Right cardiac atrium (tissue), 5 donors: Measurements from ENCODE around the gene MLLT10. TPM values are rescaled to one million over a fixed set of nuclear protein-coding genes. Genes with fewer than 3 reads are reported as not detected.
A peak's percentile ranks its signal among the peaks of the same experiment; 100 is the strongest.
"Not testable (repeated sequence)": the region's sequence is repeated elsewhere in the genome, so short reads cannot be mapped to it uniquely, and the experiment has no call there.

Experiments
- ATAC-seq, 2 donors: fragments of 200-7000 bp; cut with Tn5 transposase; one replicate each; pipeline versions ENCODE4 v1.8.0 to v1.9.1; 2020; ENCODE audit warnings: moderate library complexity in 2 of 2, mild to moderate bottlenecking in 1 of 2
- DNase-seq, 3 donors: peaks; one replicate each; pipeline ENCODE4 v3.0.0-alpha.2; 2020
- H3K27ac ChIP-seq: one replicate; pipeline ENCODE4 v1.5.1; 2013; ENCODE audit warnings: mild to moderate bottlenecking, low read length, control low read depth, moderate library complexity
- H3K27me3 ChIP-seq: one replicate; pipeline ENCODE4 v1.6.1; 2013; ENCODE audit not compliant: control insufficient read depth, insufficient read depth
- H3K4me1 ChIP-seq: one replicate; pipeline ENCODE4 v1.6.1; 2013; ENCODE audit warnings: low read length; ENCODE audit not compliant: control insufficient read depth, insufficient read depth
- H3K4me3 ChIP-seq: one replicate; pipeline ENCODE4 v1.5.1; 2013; ENCODE audit warnings: low read length, control low read depth
- H3K9me3 ChIP-seq: one replicate; pipeline ENCODE4 v1.6.1; 2013; ENCODE audit warnings: low read length; ENCODE audit not compliant: control insufficient read depth
- WGBS: extraction: QIAGEN DNeasy Blood & Tissue Kit; methylation state at CpG from one replicate; pipeline ENCODE4 v1.1.7; 2013; 5-methylcytosine and 5-hydroxymethylcytosine counted together
- intact Hi-C, 4 donors: fragments of 100-400 bp; cut with DNase I; formaldehyde crosslinking; loops; one replicate each; pipeline versions ENCODE4 v1.11.0 to v1.14.0; 2022 to 2023
- polyA plus RNA-seq: library from polyadenylated mRNA; stranded (reverse); fragments of 200-250 nt; gene quantifications from one replicate; pipeline ENCODE4 v1.2.3, GENCODE V29; 2013
- total RNA-seq, 4 donors: library from RNA; stranded (reverse); fragmentation: NEBNext Ultra II Directional; extraction: Animal tissue kit (Norgen Biotek cat#: 25700); gene quantifications; one replicate each; pipeline ENCODE4 v1.2.1, GENCODE V29; 2021
- donor health status: healthy with polysubstance abuse.
- donor health status: DM: no; HTN: yes; CAD: no.
- donor health status: DM: no; HTN: no; CAD: no.
- donor health status: DM: no; HTN: yes; CAD: no; lungs with severe emphysema.
- donor health status: DM: yes; HTN: yes; CAD: no.

The MLLT10 gene
- total and polyA plus RNA-seq, 5 donors: 14.1 to 36.1 (median 28.5) TPM

- Histone ChIP-seq H3K9me3 (no peaks in the 10 kb centered on the region), H3K27ac (no peak overlapping the region), H3K4me3 (no peak overlapping the region), H3K4me1 (peaks cover 1% of the 10 kb centered on the region), H3K27me3 (no peaks in the 10 kb centered on the region)
- intact Hi-C loops: no loop called here
- 78% methylated on average over 1 of the region's 1 CpG for WGBS
- ATAC-seq: peak in 1 of 2 donors; percentile 20
- no peak for DNase-seq
These were observed 66.9 kb downstream of the MLLT10 start for GRCh38 chr10:21600804-21601433.

GRCh38 chr10:21602313-21602712 lies 68.3 kb downstream of the MLLT10 start:
- no peaks in the 10 kb centered on the region for H3K27me3 ChIP-seq
- no peaks in the 10 kb centered on the region for H3K9me3 ChIP-seq
- no peak overlapping the region for H3K4me3 ChIP-seq
- DNase-seq (no peak), ATAC-seq (no peak)
- no peak overlapping the region for H3K27ac ChIP-seq
- peaks cover 1% of the 10 kb centered on the region for H3K4me1 ChIP-seq
- intact Hi-C loops: no loop called here
- 57% methylated on average over 1 of the region's 1 CpG for WGBS

- Histone ChIP-seq H3K27me3 (no peaks in the 10 kb centered on the region), H3K27ac (no peak overlapping the region), H3K4me1 (peaks cover 1% of the 10 kb centered on the region), H3K9me3 (no peaks in the 10 kb centered on the region), H3K4me3 (no peak overlapping the region)
- ATAC-seq (no peak), DNase-seq (no peak)
- intact Hi-C loops: no loop called here
These were observed 69.7 kb downstream of the MLLT10 start for GRCh38 chr10:21603721-21604120.

GRCh38 chr10:21604651-21605050 lies 70.6 kb downstream of the MLLT10 start:
- H3K9me3 ChIP-seq: no peaks in the 10 kb centered on the region
- no peak overlapping the region for H3K4me3 ChIP-seq
- peaks cover 1% of the 10 kb centered on the region for H3K4me1 ChIP-seq
- no peak for DNase-seq
- H3K27ac ChIP-seq: no peak overlapping the region
- H3K27me3 ChIP-seq: no peaks in the 10 kb centered on the region
- 54% methylated on average over 2 of the region's 2 CpGs for WGBS
- ATAC-seq: no peak
- intact Hi-C loops: no loop called here

GRCh38 chr10:21607907-21608306 lies 73.9 kb downstream of the MLLT10 start:
- Histone ChIP-seq H3K27ac (no peak overlapping the region), H3K4me3 (no peak overlapping the region), H3K9me3 (no peaks in the 10 kb centered on the region), H3K4me1 (peaks cover 1% of the 10 kb centered on the region), H3K27me3 (no peaks in the 10 kb centered on the region)
- DNase-seq (no peak), ATAC-seq (no peak)
- 100% methylated on average over 2 of the region's 2 CpGs for WGBS
- intact Hi-C loops: no loop called here

GRCh38 chr10:21614000-21614399 lies 80.0 kb downstream of the MLLT10 start:
- no peak for ATAC-seq
- peaks cover 1% of the 10 kb centered on the region for H3K4me1 ChIP-seq
- no peaks in the 10 kb centered on the region for H3K27me3 ChIP-seq
- intact Hi-C loops: no loop called here
- H3K4me3 ChIP-seq: no peak overlapping the region
- H3K9me3 ChIP-seq: no peaks in the 10 kb centered on the region
- no peak for DNase-seq
- H3K27ac ChIP-seq: no peak overlapping the region
- 94% methylated on average over 3 of the region's 3 CpGs for WGBS

- Histone ChIP-seq H3K9me3 (no peaks in the 10 kb centered on the region), H3K27ac (no peak overlapping the region), H3K4me1 (no peaks in the 10 kb centered on the region), H3K4me3 (no peak overlapping the region), H3K27me3 (no peaks in the 10 kb centered on the region)
- no peak for ATAC-seq
- 93% methylated on average over 3 of the region's 3 CpGs for WGBS
- DNase-seq: no peak
- intact Hi-C loops: no loop called here
These were observed 83.2 kb downstream of the MLLT10 start for GRCh38 chr10:21617267-21617666.

- no peak overlapping the region for H3K27ac ChIP-seq
- no peaks in the 10 kb centered on the region for H3K27me3 ChIP-seq
- peaks cover 5% of the 10 kb centered on the region for H3K4me1 ChIP-seq
- 89% methylated on average over 1 of the region's 1 CpG for WGBS
- ATAC-seq: no peak
- H3K4me3 ChIP-seq: no peak overlapping the region
- intact Hi-C loops: no loop called here
- no peaks in the 10 kb centered on the region for H3K9me3 ChIP-seq
- no peak for DNase-seq
These were observed 89.3 kb downstream of the MLLT10 start for GRCh38 chr10:21623291-21623690.

- DNase-seq, H3K27me3 ChIP-seq, H3K27ac ChIP-seq, H3K4me1 ChIP-seq, H3K9me3 ChIP-seq, intact Hi-C loops, ATAC-seq, H3K4me3 ChIP-seq: not testable (repeated sequence)
- 80% methylated on average over 6 of the region's 6 CpGs for WGBS
These were observed 90.4 kb downstream of the MLLT10 start for GRCh38 chr10:21624421-21624820.

- Histone ChIP-seq H3K9me3 (no peaks in the 10 kb centered on the region), H3K4me1 (peaks cover 5% of the 10 kb centered on the region), H3K4me3 (no peak overlapping the region), H3K27ac (no peak overlapping the region), H3K27me3 (no peaks in the 10 kb centered on the region)
- WGBS: 72% methylated on average over 6 of the region's 6 CpGs
- no peak for ATAC-seq
- DNase-seq: no peak
- intact Hi-C loops: no loop called here
These were observed 90.9 kb downstream of the MLLT10 start for GRCh38 chr10:21624951-21625350.

GRCh38 chr10:21625623-21626229 lies 91.7 kb downstream of the MLLT10 start:
- Histone ChIP-seq H3K27ac (no peak overlapping the region), H3K4me3 (no peak overlapping the region), H3K4me1 (peaks cover 5% of the 10 kb centered on the region), H3K9me3 (no peaks in the 10 kb centered on the region), H3K27me3 (no peaks in the 10 kb centered on the region)
- DNase-seq: no peak
- 92% methylated on average over 3 of the region's 3 CpGs for WGBS
- no peak for ATAC-seq
- intact Hi-C loops: no loop called here
